Neural progenitor cell (in vitro differentiated cells): ENCODE measurements around the gene CHPF. TPM values are rescaled to one million over a fixed set of nuclear protein-coding genes. Genes with fewer than 3 reads are reported as not detected.

ENCODE experiments used
- DNase-seq: peaks from one replicate; pipeline ENCODE4 v3.0.0-alpha.2; 2016; ENCODE audit warnings: low spot score
- H2AFZ ChIP-seq: fragments of 200-600 bp; sonication (generic); replicated peaks from 2 replicates; pipeline ENCODE4 v1.6.1; 2016; ENCODE audit warnings: antibody characterized with exemption
- H3F3A ChIP-seq: fragments of 200-600 bp; sonication (generic); 2 replicates; pipeline ENCODE4 v1.6.1; 2016; ENCODE audit warnings: antibody characterized with exemption, low read depth
- H3K27ac ChIP-seq: fragments of 200-600 bp; sonication (generic); 2 replicates; pipeline ENCODE4 v1.5.1; 2016; ENCODE audit warnings: mild to moderate bottlenecking
- H3K27me3 ChIP-seq: fragments of 200-600 bp; sonication (generic); 2 replicates; pipeline ENCODE4 v1.6.1; 2016; ENCODE audit warnings: mild to moderate bottlenecking, moderate library complexity
- H3K36me3 ChIP-seq: fragments of 200-600 bp; sonication (generic); 2 replicates; pipeline ENCODE4 v1.5.1; 2016
- H3K4me1 ChIP-seq: fragments of 200-600 bp; sonication (generic); 2 replicates; pipeline ENCODE4 v1.6.1; 2016; ENCODE audit warnings: mixed run types
- H3K4me2 ChIP-seq: fragments of 200-600 bp; sonication (generic); 2 replicates; pipeline ENCODE4 v1.6.1; 2016
- H3K4me3 ChIP-seq: fragments of 200-600 bp; sonication (generic); 2 replicates; pipeline ENCODE4 v1.5.1; 2016
- H3K79me2 ChIP-seq: fragments of 200-600 bp; sonication (generic); 2 replicates; pipeline ENCODE4 v1.6.1; 2016; ENCODE audit warnings: low read depth
- H3K9ac ChIP-seq: fragments of 200-600 bp; sonication (generic); 2 replicates; pipeline ENCODE4 v1.6.1; 2016
- H3K9me3 ChIP-seq: fragments of 200-600 bp; sonication (generic); 2 replicates; pipeline ENCODE4 v1.5.1; 2016; ENCODE audit warnings: low read depth
- H4K20me1 ChIP-seq: fragments of 200-600 bp; sonication (generic); 2 replicates; pipeline ENCODE4 v1.6.1; 2016; ENCODE audit warnings: low read depth
- H3K27ac Mint-ChIP-seq: 3 replicates; pipeline ENCODE4 v1.8.0; 2021; ENCODE audit warnings: mixed read lengths
- H3K27me3 Mint-ChIP-seq: 2 replicates; pipeline ENCODE4 v1.8.0; 2022; ENCODE audit warnings: low read depth, mild to moderate bottlenecking, inconsistent platforms, moderate library complexity, mixed read lengths; ENCODE audit not compliant: insufficient read depth
- H3K36me3 Mint-ChIP-seq: 3 replicates; pipeline ENCODE4 v1.8.0; 2021; ENCODE audit warnings: mixed read lengths
- H3K4me1 Mint-ChIP-seq: 3 replicates; pipeline ENCODE4 v1.8.0; 2021; ENCODE audit warnings: mixed read lengths
- H3K4me3 Mint-ChIP-seq: 3 replicates; pipeline ENCODE4 v1.8.0; 2021; ENCODE audit warnings: mild to moderate bottlenecking, moderate library complexity, mixed read lengths
- H3K9me3 Mint-ChIP-seq: 3 replicates; pipeline ENCODE4 v1.8.0; 2020; ENCODE audit warnings: mixed read lengths
- CTCF ChIP-seq: fragments of 200-600 bp; sonication (generic); IDR thresholded peaks from 2 replicates; pipeline ENCODE4 v1.5.1; 2017; ENCODE audit warnings: antibody characterized with exemption, mild to moderate bottlenecking
- EZH2 ChIP-seq: fragments of 200-600 bp; sonication (generic); IDR thresholded peaks from 2 replicates; pipeline ENCODE4 v1.6.1; 2017; ENCODE audit warnings: antibody characterized with exemption, mild to moderate bottlenecking, moderate library complexity
- EZH2phosphoT487 ChIP-seq: fragments of 200-600 bp; sonication (generic); IDR thresholded peaks from 2 replicates; pipeline ENCODE4 v1.6.1; 2017; ENCODE audit warnings: antibody characterized with exemption
- total RNA-seq: library from RNA; depleted of rRNA; stranded (reverse); fragments of >200 nt; gene quantifications from 2 replicates; pipeline ENCODE4 v1.2.3, GENCODE V29; 2015; ENCODE audit warnings: low replicate concordance

Gene CHPF
- total RNA-seq, 1 donor from 2014 or later = 6.7 TPM

GRCh38 chr2:219544567-219544966, 958 bp upstream of the CHPF start:
- H3K79me2 ChIP-seq = no peaks in the 10 kb centered on the region
- H3K36me3 ChIP-seq = no peaks in the 10 kb centered on the region
- no peak overlapping the region for H3K9ac ChIP-seq
- Mint-ChIP-seq H3K27ac (peak overlapping the region; percentile 47), H3K4me1 (peaks cover 20% of the 10 kb centered on the region), H3K4me3 (peak overlapping the region; percentile 92), H3K9me3 (no peaks in the 10 kb centered on the region), H3K36me3 (peaks cover 13% of the 10 kb centered on the region), H3K27me3 (peaks cover 22% of the 10 kb centered on the region)
- peaks cover 13% of the 10 kb centered on the region for H3K4me1 ChIP-seq
- no peak overlapping the region for H3K27ac ChIP-seq
- peak overlapping the region; percentile 92 for H3K4me2 ChIP-seq
- DNase-seq = no peak
- peaks cover 22% of the 10 kb centered on the region for H3F3A ChIP-seq
- H3K9me3 ChIP-seq = no peaks in the 10 kb centered on the region
- peak overlapping the region; percentile 2 for H2AFZ ChIP-seq
- TF ChIP-seq EZH2 (no peak), EZH2phosphoT487 (no peak), CTCF (no peak)
- peaks cover 21% of the 10 kb centered on the region for H4K20me1 ChIP-seq
- H3K27me3 ChIP-seq = peaks cover 30% of the 10 kb centered on the region
- peak overlapping the region; percentile 86 for H3K4me3 ChIP-seq

GRCh38 chr2:219542931-219543595, 546 bp downstream of the CHPF start:
- H3K4me1 Mint-ChIP-seq = peaks cover 34% of the 10 kb centered on the region
- DNase-seq = peak; percentile 74
- Histone ChIP-seq H3K36me3 (no peaks in the 10 kb centered on the region), H3K27ac (no peak overlapping the region), H4K20me1 (peaks cover 21% of the 10 kb centered on the region), H3K9ac (peak overlapping the region; percentile 14), H3K9me3 (no peaks in the 10 kb centered on the region), H3F3A (peaks cover 22% of the 10 kb centered on the region), H3K4me3 (peak overlapping the region; percentile 86), H3K4me1 (peaks cover 21% of the 10 kb centered on the region), H3K79me2 (no peaks in the 10 kb centered on the region), H3K4me2 (peak overlapping the region; percentile 87), H2AFZ (peak overlapping the region; percentile 86), H3K27me3 (peaks cover 30% of the 10 kb centered on the region)
- H3K9me3 Mint-ChIP-seq = no peaks in the 10 kb centered on the region
- peaks cover 18% of the 10 kb centered on the region for H3K27me3 Mint-ChIP-seq
- peaks cover 16% of the 10 kb centered on the region for H3K36me3 Mint-ChIP-seq
- H3K4me3 Mint-ChIP-seq = peak overlapping the region; percentile 88
- no peak overlapping the region for H3K27ac Mint-ChIP-seq
- no peak for TF ChIP-seq CTCF
- TF ChIP-seq EZH2 = peak; percentile 42
- peak; percentile 64 for TF ChIP-seq EZH2phosphoT487

- Histone ChIP-seq H4K20me1 (peaks cover 21% of the 10 kb centered on the region), H2AFZ (no peak overlapping the region), H3F3A (peaks cover 22% of the 10 kb centered on the region), H3K4me2 (peak overlapping the region; percentile 87), H3K36me3 (no peaks in the 10 kb centered on the region), H3K9ac (no peak overlapping the region), H3K27ac (no peak overlapping the region), H3K9me3 (no peaks in the 10 kb centered on the region), H3K27me3 (peaks cover 30% of the 10 kb centered on the region), H3K79me2 (no peaks in the 10 kb centered on the region), H3K4me1 (peaks cover 30% of the 10 kb centered on the region), H3K4me3 (peak overlapping the region; percentile 47)
- peaks cover 44% of the 10 kb centered on the region for H3K4me1 Mint-ChIP-seq
- DNase-seq = peak; percentile 87
- H3K27me3 Mint-ChIP-seq = peaks cover 18% of the 10 kb centered on the region
- no peaks in the 10 kb centered on the region for H3K9me3 Mint-ChIP-seq
- peak overlapping the region; percentile 88 for H3K4me3 Mint-ChIP-seq
- H3K36me3 Mint-ChIP-seq = peaks cover 11% of the 10 kb centered on the region
- TF ChIP-seq CTCF (peak; percentile 100), EZH2phosphoT487 (no peak), EZH2 (peak; percentile 20)
- H3K27ac Mint-ChIP-seq = no peak overlapping the region
These were observed 1.9 kb downstream of the CHPF start for GRCh38 chr2:219541611-219542180.
